Transverse colon (tissue), 4 donors: ENCODE data around the gene ANO1.

Experiments
- EP300 ChIP-seq: sonication (generic); formaldehyde crosslinking; IDR thresholded peaks from one replicate; pipeline ENCODE4 v1.6.1; 2017; ENCODE audit warnings: antibody characterized with exemption, low read depth
- POLR2A ChIP-seq: fragments of 450-650 bp; IDR thresholded peaks from one replicate; pipeline ENCODE4 v1.6.1; 2016; ENCODE audit warnings: antibody characterized with exemption, mild to moderate bottlenecking, moderate library complexity
- POLR2AphosphoS5 ChIP-seq, 3 donors: sonication (generic); formaldehyde crosslinking; IDR thresholded peaks; one replicate each; pipeline ENCODE4 v1.6.1; 2016; ENCODE audit warnings: antibody characterized with exemption in 3 of 3
- TF ChIP-seq, protein P1 (sequence below), 5 experiments: fragments of 200-600 bp in 3 of 5; fragments of 450-650 bp in 2 of 5; sonication (generic) in 3 of 5; IDR thresholded peaks; 1 replicate in 2 of 5; 2 replicates in 3 of 5; pipeline ENCODE4 v1.5.1; 2016 to 2017; ENCODE audit warnings: antibody characterized with exemption in 5 of 5, inconsistent platforms in 3 of 5, mild to moderate bottlenecking in 2 of 5, moderate library complexity in 1 of 5

DNA sequence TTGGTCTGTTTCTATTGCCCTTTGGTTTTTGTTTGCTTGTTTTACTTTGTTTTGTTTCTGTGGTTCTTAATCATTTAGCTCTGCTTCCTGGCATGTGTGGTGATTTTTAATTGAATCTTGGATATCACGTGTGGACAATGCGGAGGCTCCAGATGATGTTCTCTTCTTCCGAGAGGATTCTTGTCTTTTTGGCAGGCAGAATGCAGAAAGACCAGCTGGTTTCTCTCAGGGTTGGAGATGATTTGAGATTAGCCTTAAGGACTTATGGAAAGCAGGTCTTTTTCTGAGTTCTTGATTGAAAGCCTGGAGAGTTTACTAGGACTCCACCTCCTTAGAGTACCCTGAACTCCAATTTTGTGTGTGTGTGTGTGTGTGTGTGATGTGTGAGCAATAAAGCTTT, 21.0 kb upstream of the ANO1 start:
- TF ChIP-seq POLR2A (no peak), EP300 (no peak), POLR2AphosphoS5 (IDR thresholded peaks at IDR 0.05) (no peak)
- TF ChIP-seq, protein P1, sequence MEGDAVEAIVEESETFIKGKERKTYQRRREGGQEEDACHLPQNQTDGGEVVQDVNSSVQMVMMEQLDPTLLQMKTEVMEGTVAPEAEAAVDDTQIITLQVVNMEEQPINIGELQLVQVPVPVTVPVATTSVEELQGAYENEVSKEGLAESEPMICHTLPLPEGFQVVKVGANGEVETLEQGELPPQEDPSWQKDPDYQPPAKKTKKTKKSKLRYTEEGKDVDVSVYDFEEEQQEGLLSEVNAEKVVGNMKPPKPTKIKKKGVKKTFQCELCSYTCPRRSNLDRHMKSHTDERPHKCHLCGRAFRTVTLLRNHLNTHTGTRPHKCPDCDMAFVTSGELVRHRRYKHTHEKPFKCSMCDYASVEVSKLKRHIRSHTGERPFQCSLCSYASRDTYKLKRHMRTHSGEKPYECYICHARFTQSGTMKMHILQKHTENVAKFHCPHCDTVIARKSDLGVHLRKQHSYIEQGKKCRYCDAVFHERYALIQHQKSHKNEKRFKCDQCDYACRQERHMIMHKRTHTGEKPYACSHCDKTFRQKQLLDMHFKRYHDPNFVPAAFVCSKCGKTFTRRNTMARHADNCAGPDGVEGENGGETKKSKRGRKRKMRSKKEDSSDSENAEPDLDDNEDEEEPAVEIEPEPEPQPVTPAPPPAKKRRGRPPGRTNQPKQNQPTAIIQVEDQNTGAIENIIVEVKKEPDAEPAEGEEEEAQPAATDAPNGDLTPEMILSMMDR (IDR thresholded peaks at IDR 0.05) = no peak
